OCI-LY1 (cell line): ENCODE results near the gene TTN.

Source experiments
- H2AFZ ChIP-seq: fragments of 200-600 bp; sonication (generic), shearing (Covaris generic); 2 replicates; pipeline ENCODE4 v1.6.0; 2014; ENCODE audit warnings: antibody characterized with exemption, mild to moderate bottlenecking, low read length
- H3F3A ChIP-seq: fragments of 200-600 bp; sonication (generic), shearing (Covaris generic); 2 replicates; pipeline ENCODE4 v1.6.0; 2014; ENCODE audit warnings: mild to moderate bottlenecking, antibody characterized with exemption, low read length, moderate library complexity; ENCODE audit not compliant: insufficient read depth
- H3K27ac ChIP-seq: fragments of 200-600 bp; sonication (generic); 2 replicates; pipeline ENCODE4 v1.5.1; 2014; ENCODE audit warnings: low read length, mixed run types, mild to moderate bottlenecking, low read depth; ENCODE audit not compliant: poor library complexity, severe bottlenecking
- H3K27me3 ChIP-seq: fragments of 200-600 bp; sonication (generic); 2 replicates; pipeline ENCODE4 v1.6.0; 2014; ENCODE audit warnings: antibody characterized with exemption, mild to moderate bottlenecking, low read length, moderate library complexity; ENCODE audit not compliant: insufficient read depth
- H3K36me3 ChIP-seq: fragments of 200-600 bp; sonication (generic); 2 replicates; pipeline ENCODE4 v1.6.1; 2014; ENCODE audit warnings: mild to moderate bottlenecking, antibody characterized with exemption, low read length, moderate library complexity, mixed read lengths; ENCODE audit not compliant: insufficient read depth
- H3K4me1 ChIP-seq: fragments of 200-600 bp; sonication (generic); 2 replicates; pipeline ENCODE4 v1.5.1; 2014; ENCODE audit warnings: mild to moderate bottlenecking, low read length, moderate library complexity; ENCODE audit not compliant: insufficient read depth, severe bottlenecking
- H3K4me2 ChIP-seq: fragments of 200-600 bp; sonication (generic), shearing (Covaris generic); 2 replicates; pipeline ENCODE4 v1.6.1; 2014; ENCODE audit warnings: low read length
- H3K4me3 ChIP-seq: fragments of 200-600 bp; sonication (generic); 2 replicates; pipeline ENCODE4 v1.5.1; 2014; ENCODE audit warnings: low read length, low read depth, mild to moderate bottlenecking, mixed read lengths; ENCODE audit not compliant: poor library complexity, severe bottlenecking
- H3K79me2 ChIP-seq: fragments of 200-600 bp; shearing (Covaris generic); 2 replicates; pipeline ENCODE4 v1.6.1; 2016; ENCODE audit warnings: mixed run types, low read length, mixed read lengths; ENCODE audit not compliant: insufficient read depth
- H3K9ac ChIP-seq: fragments of 200-600 bp; sonication (generic), shearing (Covaris generic); 2 replicates; pipeline ENCODE4 v1.6.1; 2014; ENCODE audit warnings: mild to moderate bottlenecking, low read length, mixed read lengths
- H3K9me2 ChIP-seq: fragments of 200-600 bp; sonication (generic), shearing (Covaris generic); 2 replicates; pipeline ENCODE4 v1.6.1; 2014; ENCODE audit warnings: low read depth, mild to moderate bottlenecking, low read length, mixed read lengths
- H3K9me3 ChIP-seq: fragments of 200-600 bp; shearing (Covaris generic); 2 replicates; pipeline ENCODE4 v1.6.1; 2014; ENCODE audit warnings: low read length, mixed read lengths
- H4K20me1 ChIP-seq: fragments of 200-600 bp; sonication (generic), shearing (Covaris generic); 2 replicates; pipeline ENCODE4 v1.6.0; 2016; ENCODE audit warnings: mild to moderate bottlenecking, low read length; ENCODE audit not compliant: insufficient read depth
- CTCF ChIP-seq: fragments of 200-600 bp; sonication (generic), shearing (Covaris generic); IDR thresholded peaks from 2 replicates; pipeline ENCODE4 v1.5.1; 2017; ENCODE audit warnings: mild to moderate bottlenecking, antibody characterized with exemption, low read length, moderate library complexity, mixed read lengths
- EZH2 ChIP-seq: fragments of 200-600 bp; sonication (generic), shearing (Covaris generic); IDR thresholded peaks from 2 replicates; pipeline ENCODE4 v1.8.0; 2017; ENCODE audit warnings: borderline replicate concordance, mixed run types, mild to moderate bottlenecking, antibody characterized with exemption, low read length, moderate library complexity, mixed read lengths

Gene TTN

GRCh38 chr2:178514664-178515063 is 292.6 kb downstream of the TTN start:
- no peaks in the 10 kb centered on the region for H3K9me3 ChIP-seq
- H3F3A ChIP-seq: no peaks in the 10 kb centered on the region
- no peak overlapping the region for H2AFZ ChIP-seq
- no peak overlapping the region for H3K9ac ChIP-seq
- H3K27me3 ChIP-seq: no peaks in the 10 kb centered on the region
- peaks cover 17% of the 10 kb centered on the region; the same call in 1 of the 2 replicates for H3K36me3 ChIP-seq
- no peaks in the 10 kb centered on the region for H4K20me1 ChIP-seq
- no peak overlapping the region for H3K27ac ChIP-seq
- no peaks in the 10 kb centered on the region for H3K79me2 ChIP-seq
- H3K4me3 ChIP-seq: no peak overlapping the region
- H3K9me2 ChIP-seq: no peaks in the 10 kb centered on the region
- TF ChIP-seq EZH2 (no peak), CTCF (no peak)
- no peaks in the 10 kb centered on the region for H3K4me1 ChIP-seq
- H3K4me2 ChIP-seq: no peak overlapping the region

- Histone ChIP-seq H3K79me2 (no peaks in the 10 kb centered on the region), H3K9me2 (no peaks in the 10 kb centered on the region), H3K4me3 (no peak overlapping the region), H3K9ac (no peak overlapping the region), H3K4me2 (no peak overlapping the region), H3K4me1 (no peaks in the 10 kb centered on the region), H3F3A (no peaks in the 10 kb centered on the region), H4K20me1 (no peaks in the 10 kb centered on the region), H3K9me3 (no peaks in the 10 kb centered on the region), H2AFZ (no peak overlapping the region), H3K27me3 (no peaks in the 10 kb centered on the region), H3K27ac (no peak overlapping the region), H3K36me3 (peaks cover 20% of the 10 kb centered on the region; the same call in 1 of the 2 replicates)
- TF ChIP-seq EZH2 (no peak), CTCF (no peak)
Measured at GRCh38 chr2:178513876-178514275, 293.3 kb downstream of the TTN start.

- no peak for TF ChIP-seq CTCF
- no peak for TF ChIP-seq EZH2
- no peak overlapping the region for H3K9ac ChIP-seq
- no peaks in the 10 kb centered on the region for H3K9me3 ChIP-seq
- no peak overlapping the region for H3K4me2 ChIP-seq
- no peak overlapping the region for H2AFZ ChIP-seq
- no peak overlapping the region for H3K4me3 ChIP-seq
- no peaks in the 10 kb centered on the region for H3K79me2 ChIP-seq
- H3F3A ChIP-seq: no peaks in the 10 kb centered on the region
- H3K36me3 ChIP-seq: peaks cover 20% of the 10 kb centered on the region; the same call in 1 of the 2 replicates
- H4K20me1 ChIP-seq: no peaks in the 10 kb centered on the region
- no peaks in the 10 kb centered on the region for H3K9me2 ChIP-seq
- H3K4me1 ChIP-seq: no peaks in the 10 kb centered on the region
- H3K27me3 ChIP-seq: no peaks in the 10 kb centered on the region
- H3K27ac ChIP-seq: no peak overlapping the region
Measured at GRCh38 chr2:178512484-178512883, 294.7 kb downstream of the TTN start.
